GM21447 (cell line): ENCODE measurements around the gene LMBR1L.

Experiments
- ATAC-seq: cut with Tn5 transposase; IDR thresholded peaks from one replicate; pipeline ENCODE4 v1.9.1; 2021; ENCODE audit not compliant: unreplicated experiment

The LMBR1L gene

DNA sequence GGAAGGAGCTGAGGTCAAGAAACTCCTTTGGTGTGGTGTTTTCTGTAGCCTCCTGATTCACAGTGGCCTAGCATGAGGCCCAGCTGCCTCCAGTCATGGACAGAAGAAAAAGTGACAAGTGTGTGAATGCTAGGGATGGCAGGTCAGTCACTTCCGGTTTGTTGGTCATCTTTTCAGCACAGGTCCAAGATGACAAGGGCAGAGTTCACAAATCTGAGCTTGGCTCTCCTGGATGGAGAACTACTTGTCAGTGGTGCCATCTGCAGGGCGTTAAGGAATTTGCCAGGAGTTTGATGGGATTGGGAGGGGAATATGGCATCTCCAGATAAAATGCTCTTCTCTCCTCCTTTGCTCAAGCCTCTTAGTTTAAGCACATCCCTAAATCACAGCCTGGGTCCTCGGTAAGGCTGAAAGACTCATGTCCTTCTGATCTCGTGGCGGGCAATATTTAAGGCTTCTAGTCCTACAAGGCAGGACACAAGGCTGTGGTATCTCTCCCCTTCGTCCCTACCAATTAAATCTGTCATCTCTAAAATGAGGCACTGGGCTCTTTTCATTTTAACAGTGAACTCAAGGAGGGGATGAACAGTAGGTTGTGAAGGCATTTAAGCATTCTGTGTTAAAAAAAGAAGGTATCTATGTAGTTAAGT is 10.5 kb upstream of the LMBR1L start:
- ATAC-seq: no peak

- no peak for ATAC-seq
These were observed 559 bp upstream of the LMBR1L start for GRCh38 chr12:49111206-49111605.

DNA sequence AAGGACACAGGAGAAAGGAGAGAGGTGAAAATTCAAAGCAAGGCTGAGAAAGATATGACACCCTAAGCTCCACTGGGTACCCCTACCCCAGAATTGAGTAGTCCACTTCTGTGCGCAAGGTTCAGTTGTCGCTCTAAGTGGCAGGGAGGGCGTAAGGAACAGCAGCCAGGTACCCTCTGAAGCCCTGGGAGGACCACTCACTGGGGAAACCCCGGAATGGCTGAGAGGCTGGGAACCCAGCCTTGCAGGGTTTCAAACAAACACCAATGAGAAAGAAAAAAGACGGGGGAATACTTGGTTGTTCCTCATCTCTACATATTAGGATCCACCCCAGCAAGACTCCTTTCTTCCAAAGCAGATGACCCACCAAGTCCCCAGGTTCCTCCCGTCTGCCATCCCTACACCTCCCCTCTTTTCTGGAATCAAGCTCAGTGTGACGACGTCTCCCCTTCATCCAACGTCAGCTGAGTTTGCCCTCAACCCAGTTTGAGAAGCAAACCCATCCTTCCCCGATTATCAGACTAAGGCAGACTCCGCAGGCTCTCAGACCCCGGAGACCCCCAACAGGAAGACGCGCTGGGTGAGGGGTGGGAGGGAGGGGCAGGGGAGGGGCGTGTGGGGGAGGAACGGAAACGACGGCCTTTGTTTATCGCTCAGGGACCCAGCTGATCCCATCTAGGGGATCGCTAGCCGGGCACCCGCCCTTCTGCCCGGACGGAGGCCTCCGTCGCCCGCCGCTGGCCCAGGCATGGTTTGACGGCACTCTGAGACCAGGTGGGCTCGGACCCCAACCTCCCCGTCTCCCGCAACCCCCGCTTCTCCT is 795 bp downstream of the LMBR1L start:
- ATAC-seq: peak; percentile 18

DNA sequence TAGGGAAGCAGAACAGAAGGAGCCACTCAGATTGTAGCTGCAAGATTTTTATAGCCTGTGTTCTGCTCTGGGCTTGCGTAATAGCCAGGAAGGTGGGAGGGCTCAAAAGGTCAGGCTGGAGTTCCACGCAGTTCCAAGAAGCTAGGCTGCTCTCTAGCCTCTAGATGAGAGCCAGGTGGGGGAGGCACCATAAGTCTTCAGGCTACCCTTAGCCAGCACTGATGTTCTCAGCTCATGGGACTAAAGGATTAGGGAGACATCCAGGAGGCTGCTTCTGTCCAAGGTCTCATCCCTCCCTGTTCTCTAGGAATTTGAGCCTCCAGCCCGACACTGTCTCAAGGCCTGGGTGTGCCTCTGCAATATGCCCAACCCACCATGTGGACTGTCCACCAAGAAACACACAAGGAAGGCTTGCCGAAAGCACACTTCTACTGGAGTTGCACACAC is 1.7 kb downstream of the LMBR1L start:
- ATAC-seq: no peak

GRCh38 chr12:49105504-49106084 is 5.1 kb downstream of the LMBR1L start:
- ATAC-seq: no peak

GRCh38 chr12:49104822-49105221 is 5.8 kb downstream of the LMBR1L start:
- ATAC-seq: no peak

DNA sequence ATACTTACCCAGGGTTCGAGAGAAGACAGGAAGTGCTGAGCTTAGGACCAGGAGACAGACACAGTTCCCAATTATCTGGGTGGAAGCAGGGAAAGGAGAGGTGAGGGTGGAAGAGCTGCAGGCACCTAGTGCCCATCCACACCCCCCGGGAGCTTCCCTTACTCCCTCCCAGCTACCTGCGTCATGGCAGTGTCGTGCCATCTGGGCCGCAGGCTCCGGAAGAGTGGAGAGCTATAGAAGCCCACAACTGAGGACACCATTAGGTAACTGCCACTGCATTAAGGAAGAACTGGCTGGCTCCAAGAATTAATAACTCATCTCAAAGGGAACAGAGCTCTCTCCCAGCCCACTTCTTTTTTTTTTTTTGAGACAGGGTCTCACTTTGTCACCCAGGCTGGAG is 10.3 kb downstream of the LMBR1L start:
- no peak for ATAC-seq

DNA sequence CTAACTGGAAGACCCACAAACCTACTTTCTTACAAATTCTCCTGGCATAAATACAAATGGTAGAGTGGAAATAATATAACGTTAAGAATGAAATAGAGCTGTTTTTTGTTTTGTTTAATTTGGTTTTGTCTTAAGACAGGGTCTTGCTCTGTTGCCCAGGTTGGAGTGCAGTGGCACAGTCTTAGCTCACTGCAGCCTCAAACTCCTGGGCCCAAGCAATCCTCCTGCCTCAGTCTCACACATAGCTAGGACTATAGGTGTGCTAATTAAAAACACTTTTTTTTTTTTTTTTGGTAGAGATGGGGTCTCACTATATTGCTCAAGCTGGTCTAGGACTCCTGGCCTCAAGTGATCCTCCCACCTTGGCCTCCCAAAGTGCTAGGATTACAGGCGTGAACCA is 11.9 kb downstream of the LMBR1L start:
- no peak for ATAC-seq

DNA sequence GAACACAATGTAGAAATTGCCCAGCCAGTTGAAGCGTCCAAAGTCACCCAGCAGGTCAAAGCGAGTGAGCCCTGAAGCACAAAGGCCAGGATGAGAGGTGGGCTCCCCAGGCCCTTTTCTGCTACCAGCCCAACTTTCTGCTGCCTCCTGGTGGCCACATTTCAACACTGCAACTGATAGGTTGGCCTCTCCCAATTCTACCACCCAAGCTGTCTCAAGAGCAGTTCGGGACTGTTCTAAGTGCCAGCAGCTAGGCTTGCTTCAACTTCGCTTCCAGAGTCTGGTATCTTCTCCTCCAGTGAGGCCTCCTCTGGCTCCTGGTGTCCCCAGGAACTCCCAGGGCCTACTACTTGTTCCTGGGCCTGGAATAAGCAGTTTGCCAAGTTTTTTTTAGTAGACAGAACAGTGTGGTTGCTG is 12.6 kb downstream of the LMBR1L start:
- ATAC-seq: no peak

DNA sequence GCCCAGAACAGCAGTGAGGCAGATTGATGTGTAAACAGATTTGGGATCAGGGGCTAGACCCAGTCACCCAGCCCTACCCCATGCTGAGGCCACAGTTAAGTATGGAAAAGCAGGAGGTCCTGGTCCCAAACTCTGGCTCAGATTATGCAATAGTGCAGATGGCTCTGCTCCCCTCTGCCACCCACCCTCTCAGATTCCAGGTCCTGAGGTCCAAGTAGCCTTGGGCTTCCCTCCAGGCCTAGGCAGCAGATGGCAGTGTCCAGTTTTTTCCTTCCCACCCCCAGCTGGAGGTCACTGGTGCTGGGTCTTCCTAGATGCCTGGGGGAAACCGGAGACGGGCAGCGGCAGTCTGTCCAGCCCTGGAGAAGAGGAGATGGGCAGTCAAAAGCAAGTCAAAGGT is 13.3 kb downstream of the LMBR1L start:
- ATAC-seq: no peak

- no peak for ATAC-seq
These were observed 15.7 kb downstream of the LMBR1L start for GRCh38 chr12:49094975-49095365.

DNA sequence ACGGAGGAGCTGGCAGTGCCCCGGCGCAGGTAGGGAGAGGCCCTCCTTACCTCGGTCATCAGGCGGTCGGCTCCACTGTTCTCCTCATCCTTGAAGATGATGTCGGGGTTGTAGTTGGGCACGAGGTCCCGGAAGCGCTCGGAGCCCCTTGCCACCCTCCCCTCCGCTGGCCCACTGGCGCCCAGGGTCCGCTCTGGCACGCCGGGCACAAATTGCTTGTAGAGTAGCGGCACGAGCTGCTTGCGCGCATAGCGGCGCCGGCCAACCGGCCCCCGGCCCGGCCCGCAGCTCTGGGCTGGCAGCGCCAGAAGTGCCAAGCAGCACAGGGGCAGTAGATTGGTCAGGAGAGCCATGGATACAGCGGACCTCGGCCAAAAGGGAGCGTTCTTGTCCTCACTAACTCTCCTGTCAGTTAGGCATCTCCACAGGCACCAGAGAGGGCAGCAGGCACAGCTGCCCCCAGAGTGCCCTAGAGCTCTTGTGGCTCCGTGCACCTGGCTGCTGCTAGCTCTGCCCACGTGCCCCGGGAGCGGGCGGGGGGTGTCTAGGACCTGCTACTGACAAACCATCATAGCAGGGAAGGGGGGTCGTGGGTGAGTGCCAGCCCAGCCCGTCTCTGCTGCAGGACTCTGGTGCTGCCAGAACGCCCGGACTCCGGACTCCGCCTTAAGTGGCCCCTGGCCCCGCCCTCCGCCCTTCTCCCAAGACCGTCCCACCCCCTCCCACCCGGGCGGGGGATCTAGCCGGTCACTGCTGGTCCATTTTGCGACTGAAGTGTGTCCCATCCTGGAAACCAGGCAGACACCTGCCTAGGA is 16.3 kb downstream of the LMBR1L start, which contains the start of gene DHH:
TSS of gene DHH (minus strand) at position 642 of the 815 bp plus-strand sequence. CDS start at position 353, 289 bp downstream.
- ATAC-seq: no peak

GRCh38 chr12:49093792-49094159 is 16.9 kb downstream of the LMBR1L start:
- no peak for ATAC-seq

- no peak for ATAC-seq
These were observed 17.7 kb downstream of the LMBR1L start for GRCh38 chr12:49092816-49093406.

GRCh38 chr12:49092086-49092815 is 18.4 kb downstream of the LMBR1L start:
- no peak for ATAC-seq

DNA sequence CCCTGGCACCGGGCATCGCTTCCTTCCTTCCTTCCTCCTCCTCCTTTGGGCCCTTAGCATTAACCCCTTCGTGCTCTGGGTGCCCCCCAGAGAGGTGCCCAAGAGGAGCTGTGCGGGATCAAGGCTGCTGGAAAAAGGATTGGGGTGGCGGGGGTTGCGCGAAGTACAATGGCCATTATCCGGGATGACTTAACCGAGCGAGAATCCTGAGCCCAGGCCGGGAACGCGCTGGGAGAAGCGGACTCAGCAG is 18.9 kb downstream of the LMBR1L start:
- ATAC-seq: no peak

DNA sequence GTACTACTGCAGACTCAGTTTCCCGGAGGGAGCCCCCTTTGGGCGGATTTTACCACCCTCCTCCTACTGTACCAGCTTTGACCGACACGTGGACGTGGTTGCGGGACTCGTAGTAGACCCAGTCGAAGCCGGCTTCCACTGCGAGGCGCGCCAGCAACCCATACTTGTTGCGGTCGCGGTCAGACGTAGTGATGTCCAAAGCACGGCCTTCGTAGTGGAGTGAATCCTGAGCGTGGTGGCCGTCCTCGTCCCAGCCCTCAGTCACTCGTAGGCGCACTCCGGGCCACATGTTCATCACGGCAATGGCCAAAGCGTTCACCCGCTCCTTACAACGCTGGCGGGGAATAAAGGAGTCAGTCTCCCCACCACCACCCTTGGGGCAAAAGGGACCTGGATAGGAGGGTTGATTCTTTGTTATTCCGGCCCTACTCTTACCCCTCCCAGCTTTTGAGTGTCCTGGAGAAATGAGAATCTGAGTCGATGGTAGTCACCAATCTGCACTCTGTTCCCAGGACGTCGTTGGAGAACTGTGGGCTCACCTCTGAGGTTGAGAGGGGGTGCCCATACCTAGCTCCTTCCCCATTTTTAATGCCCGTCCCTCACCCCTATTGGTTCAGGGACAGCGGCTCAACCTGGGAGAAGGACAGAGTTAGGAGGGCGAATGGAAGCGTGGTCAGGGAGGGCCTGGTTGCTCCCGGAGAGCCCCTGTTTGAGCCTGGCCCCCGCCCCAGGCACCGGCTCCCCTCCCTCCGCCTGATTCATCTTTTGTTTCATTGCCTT is 19.4 kb downstream of the LMBR1L start:
- no peak for ATAC-seq

DNA sequence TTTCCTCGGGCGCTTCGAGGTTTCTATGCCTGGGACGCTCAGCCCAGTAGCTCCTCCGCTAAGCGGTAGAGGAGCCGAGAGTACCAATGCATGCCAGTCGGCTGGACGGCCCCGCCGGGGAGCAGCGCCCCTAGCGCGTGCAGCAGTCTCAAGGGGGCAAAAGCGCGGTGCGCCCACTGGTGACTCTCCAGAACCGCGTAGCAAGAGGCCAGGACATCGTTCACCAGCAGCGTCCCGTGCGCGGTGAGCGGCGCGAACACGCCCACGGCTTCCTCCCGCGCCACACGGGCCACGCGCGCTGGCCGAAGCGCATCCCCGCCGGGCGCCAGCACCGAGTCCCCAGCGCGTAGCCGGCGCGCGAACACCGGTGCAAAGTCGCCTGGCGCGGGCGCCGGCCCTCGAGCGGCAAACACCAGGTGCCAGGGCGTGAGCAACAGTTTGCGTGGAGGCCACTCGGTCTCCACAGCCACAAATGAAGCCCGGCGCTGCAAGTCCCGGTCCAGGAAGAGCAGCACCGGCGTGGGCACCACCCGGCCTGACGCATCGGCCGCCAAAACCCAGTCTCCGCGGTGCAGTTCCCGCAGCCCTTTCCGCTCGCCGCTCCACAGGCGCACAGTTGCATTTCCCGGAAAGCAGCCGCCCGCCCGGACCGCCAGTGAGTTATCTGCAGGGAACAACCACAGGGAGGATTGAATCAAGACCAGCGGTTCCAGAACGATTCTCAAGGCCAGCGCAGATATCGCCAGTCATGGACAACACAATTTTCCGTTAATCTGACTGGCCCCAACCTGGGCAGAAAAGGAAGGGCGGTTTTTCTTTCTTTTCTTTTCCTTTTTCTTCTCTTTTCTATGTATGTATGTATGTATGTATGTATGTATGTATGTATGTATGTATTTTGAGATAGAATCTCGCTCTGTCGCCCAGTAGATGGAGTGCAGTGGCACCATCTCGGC is 20.6 kb downstream of the LMBR1L start:
- ATAC-seq: no peak

GRCh38 chr12:49088932-49089330 is 21.7 kb downstream of the LMBR1L start:
- no peak for ATAC-seq
